H1 (cell line): ENCODE results near the gene DNAH1. TPM values are rescaled to one million over a fixed set of nuclear protein-coding genes. Genes with fewer than 3 reads are reported as not detected.

Experiments used
- CTCF ChIA-PET: fragments of 300-600 bp; sonication (Branson Sonifier 250); formaldehyde crosslinking; loops from one replicate; lab custom pipeline; 2021; ENCODE audit not compliant: partially characterized antibody; lab: Charles Lee
- POLR2A ChIA-PET: fragments of 300-600 bp; sonication (Branson Sonifier 250); formaldehyde crosslinking; loops from one replicate; lab custom pipeline; 2021; ENCODE audit warnings: inconsistent platforms; ENCODE audit not compliant: partially characterized antibody; lab: Charles Lee
- DNase-seq, 2 experiments: peaks; one replicate each; pipeline versions ENCODE4 v3.0.0 to v3.0.0-alpha.2; 2010 to 2022; ENCODE audit warnings: low spot score in 2 of 2, low read depth in 1 of 2, mixed read lengths in 1 of 2
- FAIRE-seq: peaks from 2 replicates; lab custom pipeline; 2011; peaks lifted over from hg19 to GRCh38; lab: Jason Lieb, UNC
- H2AFZ ChIP-seq: 2 replicates; pipeline ENCODE4 v1.8.1; 2012; ENCODE audit warnings: low read length, inconsistent platforms
- H2AK5ac ChIP-seq: 2 replicates; pipeline ENCODE4 v1.6.1; 2013; ENCODE audit warnings: low read depth, low read length
- H2BK120ac ChIP-seq: replicated peaks from 2 replicates; pipeline ENCODE3; 2013; ENCODE audit warnings: low read depth, low read length, inconsistent platforms
- H2BK12ac ChIP-seq: 2 replicates; pipeline ENCODE4 v1.6.1; 2013; ENCODE audit warnings: low read depth, low read length
- H2BK15ac ChIP-seq: 2 replicates; pipeline ENCODE4 v1.6.1; 2013; ENCODE audit warnings: low read length
- H2BK20ac ChIP-seq: 2 replicates; pipeline ENCODE4 v1.6.1; 2013; ENCODE audit warnings: low read length
- H2BK5ac ChIP-seq: 2 replicates; pipeline ENCODE4 v1.6.1; 2013; ENCODE audit warnings: low read depth, low read length
- H3K14ac ChIP-seq: 2 replicates; pipeline ENCODE4 v1.6.1; 2013; ENCODE audit warnings: inconsistent platforms; ENCODE audit not compliant: insufficient read length
- H3K18ac ChIP-seq: 2 replicates; pipeline ENCODE4 v1.6.1; 2013; ENCODE audit warnings: low read length; ENCODE audit errors: extremely low read depth
- H3K23ac ChIP-seq: 2 replicates; pipeline ENCODE4 v1.6.1; 2013; ENCODE audit warnings: inconsistent platforms; ENCODE audit not compliant: insufficient read length
- H3K23me2 ChIP-seq: 2 replicates; pipeline ENCODE4 v1.6.1; 2013; ENCODE audit warnings: low read depth, low read length
- H3K27ac ChIP-seq: 2 replicates; pipeline ENCODE4 v1.6.1; 2011; ENCODE audit warnings: low read depth, low read length, inconsistent platforms
- H3K27me3 ChIP-seq, 4 experiments: replicated peaks in 1 of 4; 1 replicate in 1 of 4; 2 replicates in 3 of 4; pipeline versions ENCODE4 v1.6.1 to v1.8.1; 2011 to 2013; ENCODE audit warnings: low read length in 3 of 4, mild to moderate bottlenecking in 3 of 4, inconsistent platforms in 2 of 4, mixed read lengths in 2 of 4, moderate library complexity in 1 of 4; ENCODE audit not compliant: control insufficient read depth in 3 of 4, insufficient read depth in 3 of 4; ENCODE audit errors: extremely low read depth in 1 of 4
- H3K36me3 ChIP-seq, 4 experiments: 2 replicates each; pipeline versions ENCODE4 v1.6.1 to v1.8.1; 2011 to 2013; ENCODE audit warnings: mild to moderate bottlenecking in 4 of 4, low read length in 3 of 4, moderate library complexity in 2 of 4, control low read depth in 1 of 4, inconsistent platforms in 1 of 4; ENCODE audit not compliant: insufficient read depth in 4 of 4, control insufficient read depth in 2 of 4
- H3K4ac ChIP-seq: replicated peaks from 2 replicates; pipeline ENCODE3; 2013; ENCODE audit warnings: low read length, low read depth, mixed read lengths, inconsistent platforms; ENCODE audit not compliant: insufficient read length
- H3K4me1 ChIP-seq, 4 experiments: replicated peaks in 1 of 4; 1 replicate in 1 of 4; 2 replicates in 3 of 4; pipeline versions ENCODE4 v1.6.1 to v1.8.1; 2011 to 2013; ENCODE audit warnings: low read length in 3 of 4, inconsistent platforms in 2 of 4, mixed read lengths in 1 of 4; ENCODE audit not compliant: insufficient read depth in 4 of 4, control insufficient read depth in 3 of 4
- H3K4me2 ChIP-seq, 2 experiments: 2 replicates each; pipeline versions ENCODE4 v1.6.1 to v1.8.1; 2011 to 2013; ENCODE audit warnings: low read depth in 2 of 2, low read length in 2 of 2, control low read depth in 1 of 2, inconsistent platforms in 1 of 2, mild to moderate bottlenecking in 1 of 2; ENCODE audit not compliant: insufficient read depth in 1 of 2
- H3K4me3 ChIP-seq, 4 experiments: fragments of 200-600, 300-600 bp in 1 of 4; sonication (generic), shearing (Covaris generic), sonication (Bioruptor Twin) in 1 of 4; 2 replicates each; pipeline versions ENCODE4 v1.5.1 to v1.8.1; 2011 to 2016; ENCODE audit warnings: low read length in 4 of 4, low read depth in 3 of 4, control low read depth in 2 of 4, inconsistent platforms in 2 of 4, mild to moderate bottlenecking in 2 of 4, mixed read lengths in 1 of 4, moderate library complexity in 1 of 4; ENCODE audit not compliant: insufficient read depth in 2 of 4; ENCODE audit errors: extremely low read depth in 1 of 4
- H3K56ac ChIP-seq: replicated peaks from 2 replicates; pipeline ENCODE3; 2013; ENCODE audit warnings: low read depth, mild to moderate bottlenecking, mixed read lengths, low read length, inconsistent platforms; ENCODE audit not compliant: insufficient read length
- H3K79me1 ChIP-seq: 2 replicates; pipeline ENCODE4 v1.6.1; 2013; ENCODE audit warnings: low read depth, low read length, control low read depth
- H3K79me2 ChIP-seq, 2 experiments: 2 replicates each; pipeline versions ENCODE4 v1.6.1 to v1.8.1; 2012 to 2013; ENCODE audit warnings: low read length in 2 of 2, mild to moderate bottlenecking in 2 of 2, inconsistent platforms in 1 of 2; ENCODE audit not compliant: insufficient read depth in 2 of 2, control insufficient read depth in 1 of 2
- H3K9ac ChIP-seq, 4 experiments: replicated peaks in 1 of 4; 1 replicate in 1 of 4; 2 replicates in 3 of 4; pipeline versions ENCODE4 v1.6.1 to v1.8.1; 2011 to 2013; ENCODE audit warnings: low read depth in 3 of 4, low read length in 3 of 4, control low read depth in 2 of 4, mild to moderate bottlenecking in 2 of 4, moderate library complexity in 2 of 4, inconsistent platforms in 1 of 4; ENCODE audit errors: extremely low read depth in 1 of 4
- H3K9me3 ChIP-seq, 2 experiments: 2 replicates each; pipeline versions ENCODE4 v1.6.1 to v1.8.1; 2012 to 2013; ENCODE audit warnings: mild to moderate bottlenecking in 2 of 2, moderate library complexity in 2 of 2, control low read depth in 1 of 2, inconsistent platforms in 1 of 2, low read depth in 1 of 2, low read length in 1 of 2, mixed read lengths in 1 of 2; ENCODE audit not compliant: insufficient read depth in 2 of 2
- H4K20me1 ChIP-seq, 2 experiments: replicated peaks in 1 of 2; 2 replicates each; pipeline versions ENCODE3 to v1.8.1; 2011 to 2013; ENCODE audit warnings: inconsistent platforms in 2 of 2, low read length in 2 of 2, mild to moderate bottlenecking in 1 of 2; ENCODE audit not compliant: insufficient read depth in 2 of 2, control insufficient read depth in 1 of 2
- H4K5ac ChIP-seq: 2 replicates; pipeline ENCODE4 v1.6.1; 2013; ENCODE audit warnings: low read length, low read depth, mixed read lengths, inconsistent platforms; ENCODE audit not compliant: insufficient read length
- H4K8ac ChIP-seq: 2 replicates; pipeline ENCODE4 v1.8.0; 2013; ENCODE audit warnings: mild to moderate bottlenecking, moderate library complexity, low read length, inconsistent platforms; ENCODE audit not compliant: insufficient read depth; ENCODE audit errors: extremely low read depth
- H4K91ac ChIP-seq: replicated peaks from 2 replicates; pipeline ENCODE3; 2013; ENCODE audit warnings: low read length, mixed read lengths, inconsistent platforms; ENCODE audit not compliant: insufficient read length
- BACH1 ChIP-seq: IDR thresholded peaks from 2 replicates; pipeline ENCODE4 v1.6.1; 2012; ENCODE audit warnings: low read length, improper control_type of control experiment
- HDAC2 ChIP-seq, 2 experiments: fragments of 300-600 bp in 1 of 2; sonication (generic) in 1 of 2; IDR thresholded peaks; 2 replicates each; pipeline ENCODE4 v1.6.1; 2011 to 2012; ENCODE audit warnings: low read depth in 2 of 2, low read length in 2 of 2, mild to moderate bottlenecking in 2 of 2, moderate library complexity in 2 of 2, borderline replicate concordance in 1 of 2, inconsistent platforms in 1 of 2
- KDM4A ChIP-seq: IDR thresholded peaks from one replicate; pipeline ENCODE4 v1.7.1; 2012; ENCODE audit warnings: low read depth, mild to moderate bottlenecking, moderate library complexity, low read length, inconsistent platforms; ENCODE audit not compliant: severe bottlenecking
- RNF2 ChIP-seq: fragments of 200-900, 300-1000 bp; sonication (generic); IDR thresholded peaks from 2 replicates; pipeline ENCODE4 v1.7.1; 2016; ENCODE audit warnings: borderline replicate concordance, low read depth, mild to moderate bottlenecking, antibody characterized with exemption, low read length; ENCODE audit not compliant: poor library complexity, severe bottlenecking; ENCODE audit errors: missing control alignments
- SP1 ChIP-seq: IDR thresholded peaks from 2 replicates; pipeline ENCODE4 v1.6.1; 2011; ENCODE audit warnings: low read depth, low read length
- WGBS, 2 experiments: shearing (Covaris generic) in 1 of 2; methylation state at CpG; one replicate each; pipeline versions ENCODE4 v1.1.6 to v1.1.7; 2013 to 2015; ENCODE audit warnings: low lambda C conversion rate in 2 of 2, mixed read lengths in 2 of 2, inconsistent platforms in 1 of 2, low coverage in 1 of 2, missing lambda C conversion rate in 1 of 2; ENCODE audit not compliant: insufficient replicate concordance in 2 of 2, insufficient coverage in 1 of 2, insufficient read length in 1 of 2; ENCODE audit errors: extremely low coverage in 1 of 2, missing lambda C conversion rate in 1 of 2; 5-methylcytosine and 5-hydroxymethylcytosine counted together
- polyA plus RNA-seq, 7 experiments: library from polyadenylated mRNA; depleted of rRNA in 3 of 7; stranded (reverse) in 5 of 7; unstranded in 2 of 7; fragments of >200 nt in 5 of 7; fragments of 200-250 nt in 2 of 7; gene quantifications; 1 replicate in 5 of 7; 2 replicates in 1 of 7; 4 replicates in 1 of 7; pipeline versions ENCODE4 v1.2.1 to v1.2.3, GENCODE V29; 2011 to 2013; ENCODE audit warnings: missing spikeins in 2 of 7, mixed read lengths in 2 of 7
- total RNA-seq: library from RNA; stranded (reverse); fragmentation: NEBNext Ultra II Directional; extraction: Animal tissue kit (Norgen Biotek cat#: 25700); gene quantifications from 2 replicates; pipeline ENCODE4 v1.2.1, GENCODE V29; 2021

The DNAH1 gene
- total and polyA plus RNA-seq, 2 of the 8 experiments (the other 6 are each of a cell fraction or from before 2014, with no cell fraction given), result 1.0 to 1.5 TPM

GRCh38 chr3:52356126-52356525 lies 40.0 kb downstream of the DNAH1 start:
- ChIA-PET CTCF (interaction anchor here (0.5 to 10.8 kb wide), 10 partner anchors 7 to 383 kb away, joined by 3 to 81 read pairs (median 4); no protein-coding TSS in a partner anchor), POLR2A (interaction anchor here (1.2 kb wide), 1 partner anchor 18 kb away, joined by 3 read pairs; no protein-coding TSS in a partner anchor)
- H3K9ac ChIP-seq, result no peak overlapping the region
- no peak overlapping the region for H3K56ac ChIP-seq
- no peak overlapping the region for H2AK5ac ChIP-seq
- H3K4me3 ChIP-seq, result no peak overlapping the region
- H3K4me1 ChIP-seq, result no peaks in the 10 kb centered on the region; a peak in 1 of 7 replicates
- no peak overlapping the region for H3K27ac ChIP-seq
- H2BK120ac ChIP-seq, result no peak overlapping the region
- no peaks in the 10 kb centered on the region for H3K23me2 ChIP-seq
- no peak overlapping the region for H2BK5ac ChIP-seq
- no peaks in the 10 kb centered on the region for H3K27me3 ChIP-seq
- DNase-seq (no peak), FAIRE-seq (no peak)
- no peaks in the 10 kb centered on the region for H3K9me3 ChIP-seq
- no peak overlapping the region for H3K4me2 ChIP-seq
- no peak overlapping the region for H3K18ac ChIP-seq
- no peaks in the 10 kb centered on the region for H3K36me3 ChIP-seq
- no peak overlapping the region for H2BK12ac ChIP-seq
- H2BK20ac ChIP-seq, result no peak overlapping the region
- H4K5ac ChIP-seq, result no peak overlapping the region
- H3K4ac ChIP-seq, result no peak overlapping the region
- no peaks in the 10 kb centered on the region for H4K20me1 ChIP-seq
- H3K14ac ChIP-seq, result no peak overlapping the region
- no peak overlapping the region for H2BK15ac ChIP-seq
- H2AFZ ChIP-seq, result no peak overlapping the region
- H3K23ac ChIP-seq, result no peak overlapping the region
- H3K79me1 ChIP-seq, result no peaks in the 10 kb centered on the region
- TF ChIP-seq RNF2 (no peak), BACH1 (no peak), HDAC2 (IDR thresholded peaks at IDR 0.05; ENCODE audit: borderline replicate concordance in 1 of 2, low read depth in 2 of 2, low read length in 2 of 2) (no peak), KDM4A (no peak), SP1 (no peak)
- no peaks in the 10 kb centered on the region for H3K79me2 ChIP-seq
- no peak overlapping the region for H4K91ac ChIP-seq
- WGBS, 2 experiments, result 93% methylated on average over 4 of the region's 4 CpGs; no CpG with 5 or more reads in 1 of the 2 experiments
- H4K8ac ChIP-seq, result no peak overlapping the region
